Raji (cell line): ENCODE data around the gene LPO.

Source experiments
- POLR2A ChIP-seq: IDR thresholded peaks from 2 replicates; pipeline ENCODE4 v1.6.1; 2011; ENCODE audit warnings: low read depth, low read length, control low read depth; ENCODE audit not compliant: insufficient read depth

LPO gene

DNA sequence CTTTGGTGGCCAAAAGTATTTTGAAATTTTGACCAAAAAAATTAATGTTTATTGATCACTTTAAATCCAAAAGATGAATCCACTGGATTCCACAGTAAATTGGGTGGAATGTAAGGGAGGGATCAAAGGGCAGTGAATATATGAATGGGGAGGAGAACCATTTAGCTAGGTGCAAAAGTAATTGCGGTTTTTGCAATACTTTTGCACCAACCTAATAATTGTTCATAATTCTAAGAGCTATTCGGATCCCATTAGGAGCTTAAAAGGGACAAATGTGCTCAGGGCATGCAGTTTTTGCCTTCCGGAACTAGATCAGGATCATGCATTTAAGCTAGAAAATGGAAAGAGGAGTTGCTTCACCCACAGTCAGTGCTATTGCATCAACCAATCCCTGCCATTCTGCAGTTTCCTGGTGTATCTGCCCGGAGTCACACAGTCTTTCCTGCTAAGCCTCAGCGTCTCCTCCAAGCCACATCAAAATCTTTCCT, at the start of gene LPO:
TSS of gene LPO (plus strand) at position 438 of the 488 bp plus-strand sequence. CDS start 4,396 bp downstream, outside the sequence.
- TF ChIP-seq POLR2A = no peak

- TF ChIP-seq POLR2A = no peak
These were observed 48.8 kb upstream of the LPO start for GRCh38 chr17:58189436-58190146.

DNA sequence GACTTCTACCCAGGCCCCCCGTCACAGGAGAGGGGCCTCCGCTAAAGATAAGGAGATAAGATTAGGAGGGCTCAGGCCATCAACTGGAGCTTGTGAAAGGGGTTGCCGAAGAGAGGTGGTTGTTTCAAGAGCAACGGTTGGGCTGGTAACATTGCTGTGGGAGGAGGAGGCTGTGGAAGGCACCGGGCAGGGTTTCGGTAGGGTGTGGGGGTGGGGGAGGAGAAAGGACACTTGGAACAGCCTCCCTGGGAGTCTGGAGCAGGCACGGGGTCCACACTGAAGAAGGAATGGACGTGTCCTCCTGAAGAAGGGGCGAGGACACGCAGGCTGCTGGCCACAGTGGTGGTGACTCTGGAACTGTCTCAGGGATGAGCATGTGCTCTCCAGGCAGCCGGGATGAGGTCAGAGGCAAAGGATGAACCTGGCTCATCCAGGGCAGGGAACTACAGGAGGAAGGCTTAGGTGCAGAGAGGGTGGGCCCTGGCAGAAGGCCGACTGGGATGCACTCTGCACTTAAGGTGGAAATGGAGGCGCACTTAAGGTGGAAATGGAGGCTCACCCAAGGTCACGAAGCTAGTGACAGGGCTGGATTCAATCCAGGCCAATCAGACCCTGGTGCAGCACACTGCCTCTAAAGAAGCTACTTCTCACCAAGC, 47.0 kb upstream of the LPO start:
- no peak for TF ChIP-seq POLR2A

DNA sequence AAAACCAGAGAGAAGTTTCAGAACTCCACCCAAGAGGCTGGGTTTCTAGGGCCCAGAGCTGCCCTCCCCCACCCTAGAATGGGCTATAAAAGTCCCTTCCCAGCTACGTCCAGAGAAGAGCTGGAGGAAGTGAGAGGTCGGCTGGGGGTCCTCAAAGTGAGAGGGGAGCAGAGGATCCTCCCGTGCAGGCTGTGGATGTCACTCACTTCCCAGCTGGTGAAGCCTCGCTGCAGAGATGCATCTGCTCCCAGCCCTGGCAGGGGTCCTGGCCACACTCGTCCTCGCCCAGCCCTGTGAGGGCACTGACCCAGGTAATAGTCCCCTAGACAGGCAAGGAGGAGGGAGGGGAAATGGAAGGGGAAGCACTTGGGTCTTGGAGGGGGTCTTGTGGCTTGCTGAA, 45.8 kb upstream of the LPO start, which contains the start of gene EPX:
TSS of gene EPX (plus strand) at position 115 of the 400 bp plus-strand sequence. CDS start at position 236, 121 bp downstream.
- no peak for TF ChIP-seq POLR2A

GRCh38 chr17:58193641-58194255, 44.6 kb upstream of the LPO start:
- TF ChIP-seq POLR2A = no peak

DNA sequence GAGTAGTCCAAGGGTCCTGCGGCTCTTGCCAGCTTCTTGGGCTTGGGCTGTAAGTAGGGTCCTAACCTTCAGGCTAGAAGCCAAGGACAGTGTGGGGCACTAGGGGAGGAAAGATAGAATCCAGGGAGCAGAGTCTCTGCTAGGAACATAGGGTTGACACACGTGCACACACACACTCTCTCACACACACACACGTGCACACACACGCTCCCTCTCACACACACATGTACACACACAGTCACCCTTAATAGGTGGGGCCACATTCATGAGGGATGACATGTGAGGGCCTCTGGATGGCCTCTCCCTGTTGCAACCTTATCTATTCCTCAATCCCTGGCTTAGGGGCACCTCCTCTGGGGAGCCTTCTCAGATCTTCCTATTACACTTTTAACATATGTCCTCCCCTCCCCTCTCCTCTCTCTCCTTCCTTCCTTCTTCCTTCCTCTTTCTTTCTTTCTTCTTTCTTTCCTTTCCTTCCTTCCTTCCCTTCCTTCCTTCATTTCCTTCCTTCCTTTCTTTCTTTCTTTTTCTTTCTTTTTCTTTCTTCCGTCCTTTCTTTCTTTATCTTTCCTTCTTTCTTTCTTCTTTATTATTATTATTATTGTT, 42.8 kb upstream of the LPO start:
- no peak for TF ChIP-seq POLR2A

DNA sequence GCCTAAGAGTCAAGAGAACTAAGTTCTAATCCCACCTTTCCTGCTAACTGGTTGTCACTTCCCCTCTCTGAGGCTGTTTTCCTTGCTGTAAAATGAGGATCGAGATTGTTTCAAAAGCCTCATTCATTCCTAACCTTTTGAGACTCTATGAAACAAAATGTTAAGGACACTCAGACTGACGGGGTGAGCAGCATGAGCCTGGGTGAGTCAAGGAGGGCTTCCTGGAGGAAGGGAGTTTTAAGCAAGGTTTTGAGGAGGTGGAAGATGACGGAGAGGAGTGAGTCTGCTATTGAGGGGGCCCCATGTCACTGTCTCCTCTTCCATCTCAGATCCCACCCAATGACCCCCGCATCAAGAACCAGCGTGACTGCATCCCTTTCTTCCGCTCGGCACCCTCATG, 41.8 kb upstream of the LPO start:
- TF ChIP-seq POLR2A = no peak

DNA sequence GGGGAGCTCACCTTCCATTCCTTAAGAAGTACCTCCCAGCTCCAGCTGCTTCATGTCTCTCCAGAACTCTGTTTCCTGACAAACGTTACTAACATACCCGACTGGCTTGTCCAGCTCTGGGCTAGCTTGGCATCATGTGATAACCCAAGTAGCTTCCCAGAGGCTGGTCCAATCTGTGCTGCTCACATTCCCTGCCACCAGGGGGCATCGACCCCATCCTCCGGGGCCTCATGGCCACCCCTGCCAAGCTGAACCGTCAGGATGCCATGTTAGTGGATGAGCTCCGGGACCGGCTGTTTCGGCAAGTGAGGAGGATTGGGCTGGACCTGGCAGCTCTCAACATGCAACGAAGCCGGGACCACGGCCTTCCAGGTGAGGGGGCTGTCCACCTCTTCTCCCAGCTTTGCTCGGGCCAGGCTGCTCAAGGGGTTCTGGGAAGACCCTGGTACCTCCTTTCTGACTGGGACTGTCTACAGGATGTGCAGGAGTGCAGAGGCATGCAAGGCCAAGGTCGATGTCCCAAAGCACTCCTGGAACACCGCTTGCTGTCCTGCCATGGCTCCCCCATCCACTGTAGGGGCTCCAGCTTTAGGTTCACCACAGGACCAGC, 38.3 kb upstream of the LPO start:
- TF ChIP-seq POLR2A = no peak

GRCh38 chr17:58202859-58203258, 35.5 kb upstream of the LPO start:
- no peak for TF ChIP-seq POLR2A

GRCh38 chr17:58204796-58205195, 33.6 kb upstream of the LPO start:
- TF ChIP-seq POLR2A = no peak

DNA sequence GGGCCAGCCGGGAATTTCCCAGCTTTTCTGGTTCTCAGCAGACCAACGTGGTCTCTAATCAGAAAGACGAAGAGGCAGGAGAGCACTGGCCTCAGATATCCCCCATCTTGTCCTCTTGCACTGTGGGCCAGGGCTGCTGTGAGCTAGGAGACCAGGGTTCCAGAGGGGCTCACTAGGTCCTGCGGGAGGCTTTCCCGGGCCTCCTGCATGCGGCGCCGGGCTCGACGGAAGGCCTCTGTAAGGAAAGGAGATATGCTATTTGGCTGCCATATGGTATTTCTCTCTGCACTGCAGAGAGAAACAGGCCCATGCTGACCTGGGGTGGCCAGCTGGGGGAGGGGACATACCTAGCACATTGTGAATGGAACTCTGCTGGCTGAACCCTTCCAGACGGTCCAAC, 32.4 kb upstream of the LPO start:
- TF ChIP-seq POLR2A = no peak

DNA sequence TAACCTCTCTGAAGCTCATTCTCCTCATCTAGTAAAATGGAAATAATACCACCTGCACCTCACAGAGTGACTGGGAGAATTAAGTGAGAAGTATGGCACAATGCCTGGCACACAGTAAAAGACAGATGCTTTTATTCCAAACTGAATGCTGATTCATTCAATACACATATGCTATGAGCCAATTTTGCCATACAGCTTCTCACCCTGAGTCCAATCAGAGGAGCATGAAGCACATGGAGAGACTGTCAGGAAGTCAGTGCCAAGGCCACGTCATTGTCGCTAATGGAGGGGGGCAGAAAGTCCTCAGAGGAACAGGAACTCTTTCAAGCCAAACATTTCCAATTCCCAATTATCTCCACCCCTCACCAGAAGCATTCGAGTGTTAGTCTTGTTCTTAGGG, 30.9 kb upstream of the LPO start:
- no peak for TF ChIP-seq POLR2A

DNA sequence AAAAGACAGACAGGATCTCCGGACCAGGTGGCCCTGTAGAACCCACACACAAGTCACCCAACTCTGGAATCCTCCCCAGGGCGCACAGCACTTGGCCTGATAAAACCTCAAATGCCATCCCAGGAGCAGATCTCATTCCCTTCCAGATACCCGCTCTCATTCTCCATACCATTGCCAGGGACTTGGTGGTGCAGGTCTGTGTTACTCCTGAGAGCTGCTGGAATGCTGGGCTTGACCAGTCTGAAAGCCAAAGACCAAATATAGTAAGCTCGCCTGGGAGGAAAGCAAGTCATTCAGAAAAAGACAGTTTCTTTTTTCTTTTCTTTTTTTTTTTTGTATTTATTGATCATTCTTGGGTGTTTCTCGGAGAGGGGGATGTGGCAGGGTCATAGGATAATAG, 30.0 kb upstream of the LPO start:
- no peak for TF ChIP-seq POLR2A

DNA sequence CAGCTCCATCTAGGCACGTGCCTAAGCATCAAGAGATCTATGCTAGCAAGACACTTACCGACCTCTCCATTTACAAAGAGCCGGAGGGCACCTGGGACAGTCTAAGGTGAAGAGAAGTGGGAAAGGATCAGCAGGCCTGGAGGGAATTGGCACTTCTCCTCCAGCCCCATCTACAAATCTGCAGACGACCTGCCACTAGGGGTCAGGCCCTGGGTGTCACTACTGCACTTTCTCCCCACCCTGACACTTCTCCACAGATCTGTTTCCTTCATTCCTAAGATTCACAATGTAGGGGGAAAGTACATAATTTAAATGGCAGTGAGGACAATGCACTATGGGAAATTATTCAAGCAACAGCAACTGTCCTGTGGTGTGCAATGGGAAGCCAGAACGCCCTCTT, 27.5 kb upstream of the LPO start:
- no peak for TF ChIP-seq POLR2A

- no peak for TF ChIP-seq POLR2A
These were observed 22.7 kb upstream of the LPO start for GRCh38 chr17:58215685-58216084.

DNA sequence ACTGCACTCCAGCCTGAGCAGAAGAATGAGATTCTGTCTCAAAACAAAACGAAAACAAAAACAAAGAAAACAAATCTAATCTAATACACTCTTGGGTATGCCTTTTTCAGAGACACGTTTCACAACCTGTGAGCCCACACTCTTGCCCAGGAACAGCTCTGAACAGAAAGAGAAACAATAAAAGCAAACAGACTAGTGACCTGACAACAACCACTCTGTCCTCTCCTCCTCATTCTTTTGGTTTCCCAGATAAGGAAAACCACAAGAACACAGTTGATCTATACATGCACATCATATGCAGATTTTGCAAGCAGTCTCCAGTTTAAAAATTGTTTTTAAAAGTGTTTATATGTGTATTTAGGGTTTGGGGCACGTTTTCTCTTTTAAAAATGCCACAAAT, 20.6 kb upstream of the LPO start:
- TF ChIP-seq POLR2A = no peak
